ENCODE measurements around the gene ALG2. TPM values are rescaled to one million over a fixed set of nuclear protein-coding genes. Genes with fewer than 3 reads are reported as not detected.

The ALG2 gene
- total and polyA plus RNA-seq, 11 donors, result 8.7 to 21.6 (median 14.8) TPM

GRCh38 chr9:99190597-99191283 lies 31.0 kb downstream of the ALG2 start:
- WGBS, 4 donors, result 72 to 98% (median 95%) methylated on average over 3 of the region's 3 CpGs
- Histone ChIP-seq H3K4me1 (peaks cover 0 to 6% (median 0%) of the 10 kb centered on the region in 12 donors), H3K27ac (no peak overlapping the region), H3K27me3 (peaks cover 0 to 4% (median 0%) of the 10 kb centered on the region in 9 donors), H3K4me3 (no peak overlapping the region), H3K9me3 (no peaks in the 10 kb centered on the region), H3K36me3 (no peaks in the 10 kb centered on the region)
- DNase-seq, result no peak
- no peak for ATAC-seq
- TF ChIP-seq CTCF (IDR thresholded peaks at IDR 0.05) (no peak), POLR2A (IDR thresholded peaks at IDR 0.05) (no peak)
- intact Hi-C loops (cut with DNase I), result no loop called here

GRCh38 chr9:99189887-99190596 lies 31.7 kb downstream of the ALG2 start:
- intact Hi-C loops (cut with DNase I), result loop anchor here in 8 of 10 donors (5.0 to 10.0 kb wide), 8 partner anchors 75 to 1405 kb away; no protein-coding TSS in a partner anchor
- WGBS, 4 donors, result 73 to 81% (median 76%) methylated on average over 8 of the region's 8 CpGs
- Histone ChIP-seq H3K4me3 (no peak overlapping the region), H3K4me1 (peaks cover 0 to 6% (median under 1%) of the 10 kb centered on the region in 12 donors), H3K27me3 (peaks cover 0 to 4% (median 0%) of the 10 kb centered on the region in 9 donors), H3K9me3 (no peaks in the 10 kb centered on the region), H3K27ac (no peak overlapping the region), H3K36me3 (no peaks in the 10 kb centered on the region)
- ATAC-seq (no peak), DNase-seq (no peak)
- TF ChIP-seq POLR2A (IDR thresholded peaks at IDR 0.05), result no peak
- no peak for TF ChIP-seq CTCF (IDR thresholded peaks at IDR 0.05)

GRCh38 chr9:99189186-99189585 lies 32.6 kb downstream of the ALG2 start:
- WGBS, 4 donors, result 59 to 81% (median 71%) methylated on average over 2 of the region's 2 CpGs
- peaks cover 0 to 4% (median 0%) of the 10 kb centered on the region in 9 donors for H3K27me3 ChIP-seq
- H3K4me1 ChIP-seq, result peaks cover 0 to 13% (median 6%) of the 10 kb centered on the region in 12 donors
- ATAC-seq (no peak), DNase-seq (no peak)
- intact Hi-C loops (cut with DNase I), result loop anchor here in 8 of 10 donors (5.0 to 10.0 kb wide), 8 partner anchors 76 to 1406 kb away; no protein-coding TSS in a partner anchor
- H3K9me3 ChIP-seq, result no peaks in the 10 kb centered on the region
- H3K27ac ChIP-seq, result no peak overlapping the region
- no peak overlapping the region for H3K4me3 ChIP-seq
- no peaks in the 10 kb centered on the region for H3K36me3 ChIP-seq
- TF ChIP-seq CTCF (IDR thresholded peaks at IDR 0.05) (no peak), POLR2A (IDR thresholded peaks at IDR 0.05) (no peak)

- no peak overlapping the region for H3K4me3 ChIP-seq
- TF ChIP-seq POLR2A (IDR thresholded peaks at IDR 0.05), result no peak
- no peak for TF ChIP-seq CTCF (IDR thresholded peaks at IDR 0.05)
- no peaks in the 10 kb centered on the region for H3K36me3 ChIP-seq
- no peak for DNase-seq
- 86 to 88% (median 88%) methylated on average over 4 of the region's 4 CpGs for WGBS, 4 donors
- intact Hi-C loops (cut with DNase I), result loop anchor here in 8 of 10 donors (5.0 to 10.0 kb wide), 8 partner anchors 77 to 1407 kb away; no protein-coding TSS in a partner anchor
- H3K27me3 ChIP-seq, result peaks cover 0 to 4% (median 0%) of the 10 kb centered on the region in 9 donors
- H3K4me1 ChIP-seq, result peaks cover 0 to 13% (median 6%) of the 10 kb centered on the region in 12 donors
- no peak overlapping the region for H3K27ac ChIP-seq
- H3K9me3 ChIP-seq, result no peaks in the 10 kb centered on the region
- ATAC-seq, result no peak
Observed at GRCh38 chr9:99187311-99187710, 34.4 kb downstream of the ALG2 start.

All from heart left ventricle (tissue), 16 donors.